Activated T-helper 9 cell treated with anti-CD3 and anti-CD28 coated beads, Interleukin-2, amount 50 U/mL, for 16 hours (primary cell): ENCODE data around the gene PTPRT.
"Not testable (repeated sequence)": the region's sequence is repeated elsewhere in the genome, so short reads cannot be mapped to it uniquely, and the experiment has no call there.

Experiments
- DNase-seq: peaks from one replicate; pipeline ENCODE4 v3.0.0-alpha.2; 2020; ENCODE audit warnings: low read depth

The PTPRT gene

DNA sequence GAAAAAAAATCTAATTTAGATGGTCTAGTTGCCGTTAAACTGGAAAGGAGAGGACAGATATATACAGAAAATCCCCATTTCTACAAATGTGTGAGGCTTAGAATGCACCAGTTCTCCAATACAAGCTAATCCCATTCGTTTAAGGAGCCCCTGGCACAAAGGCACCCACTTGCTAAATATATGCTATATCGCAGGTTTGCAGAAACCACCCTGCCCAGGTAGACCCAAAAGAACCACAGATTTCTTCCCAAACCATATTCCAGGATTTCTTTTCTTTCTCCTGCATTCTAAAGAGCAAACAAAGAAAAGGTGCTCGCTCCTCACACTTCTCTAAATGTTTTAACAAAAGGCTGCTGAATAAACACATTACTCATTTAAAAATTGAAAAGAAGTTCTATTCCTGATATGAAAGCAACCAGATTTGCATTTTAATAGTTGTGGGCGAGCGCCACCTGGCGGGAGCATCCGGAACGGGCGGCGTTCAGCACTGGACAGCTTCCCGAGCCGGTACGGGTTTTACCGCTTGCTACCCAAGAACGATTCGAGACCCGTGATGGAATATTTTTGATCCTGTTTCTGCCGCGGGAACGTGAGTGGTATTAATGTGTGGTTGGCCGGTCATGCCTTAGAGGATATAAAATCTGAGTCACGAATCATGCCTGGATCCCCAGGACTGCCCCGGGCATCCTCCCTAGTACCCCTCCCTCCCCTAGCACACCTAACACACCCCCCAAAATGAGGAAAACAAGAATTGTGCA lies 2.1 kb downstream of the PTPRT start:
- peak; percentile 7 for DNase-seq

DNA sequence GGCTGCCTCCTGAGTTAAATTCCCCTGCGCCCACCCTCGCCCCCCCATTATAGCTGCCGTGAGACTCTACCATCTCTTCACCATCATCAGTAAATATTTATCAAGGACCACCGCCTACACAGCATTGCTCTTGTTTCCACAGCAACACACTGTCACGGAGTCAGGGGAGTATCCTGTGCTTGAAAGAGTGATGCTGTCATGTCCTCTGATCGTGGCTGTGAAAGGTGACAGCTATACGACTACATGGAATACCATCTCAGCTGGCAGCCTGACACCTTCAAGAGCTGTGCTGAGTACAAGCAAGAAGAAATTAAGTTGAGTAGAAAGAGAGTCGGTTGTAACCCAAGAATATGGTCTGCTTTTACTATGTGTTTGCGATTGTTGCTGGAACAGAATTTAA lies 3.4 kb downstream of the PTPRT start:
- no peak for DNase-seq

DNA sequence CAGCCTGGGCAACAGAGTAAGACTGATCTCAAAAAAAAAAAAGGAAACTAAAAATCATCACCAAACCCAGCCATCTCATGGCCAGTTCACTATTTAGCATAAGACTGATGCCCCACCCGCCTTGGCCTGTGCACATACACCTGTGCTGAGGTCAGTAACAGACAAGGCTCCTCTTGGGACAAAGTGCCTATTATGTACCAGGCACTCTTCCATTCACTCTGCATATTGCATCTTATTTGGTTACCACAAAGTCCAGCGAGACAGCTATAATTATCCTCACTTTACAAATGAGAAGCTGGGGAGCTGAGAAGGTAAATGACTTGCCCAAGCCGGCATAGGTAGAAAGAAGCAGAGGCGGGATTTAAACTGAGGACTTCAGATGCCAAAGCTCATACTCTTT lies 3.8 kb downstream of the PTPRT start:
- DNase-seq = no peak

DNA sequence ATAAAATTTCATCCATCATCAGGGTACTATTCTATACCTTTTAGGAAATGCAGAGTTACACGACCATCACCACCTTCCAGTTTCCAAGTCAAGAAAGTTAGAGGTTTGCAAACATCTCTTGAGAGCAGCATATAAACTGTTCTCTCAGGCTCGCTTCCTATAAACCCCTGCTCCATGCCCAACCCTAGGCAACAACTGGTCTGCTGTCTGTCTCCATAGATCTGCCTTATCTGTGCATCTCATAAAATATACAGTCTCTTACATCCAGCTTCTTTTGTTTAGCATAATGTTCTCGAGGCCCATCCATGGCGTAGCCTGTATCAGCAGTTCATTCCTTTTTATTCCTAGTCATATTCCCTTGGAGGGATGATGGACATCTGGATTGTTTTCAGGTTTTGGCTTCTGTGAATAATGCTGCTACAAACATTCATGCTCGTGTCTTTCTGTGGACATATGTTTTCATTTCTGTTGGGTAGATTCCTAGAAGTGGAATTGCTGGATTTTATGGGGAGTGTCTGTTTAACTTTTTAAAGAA lies 6.1 kb downstream of the PTPRT start:
- DNase-seq = no peak

DNA sequence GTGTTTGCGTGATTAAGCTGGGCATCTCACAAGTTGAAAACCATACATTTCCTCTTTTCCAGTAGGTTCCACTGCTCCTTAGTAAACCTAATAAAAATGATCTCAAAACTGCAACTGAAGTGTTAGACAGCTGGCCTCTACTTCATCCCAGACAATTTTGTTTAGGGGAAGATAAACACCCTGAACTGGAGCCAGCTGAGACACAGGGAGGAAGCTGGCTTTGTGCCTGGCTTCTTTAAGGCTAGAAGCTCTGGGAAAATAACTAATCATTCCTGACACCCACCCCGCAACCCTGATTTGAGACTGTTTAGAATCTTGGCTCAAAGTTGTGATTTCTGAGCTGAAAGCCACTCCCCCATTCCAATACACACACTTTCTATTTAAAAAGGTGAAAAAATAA lies 11.6 kb downstream of the PTPRT start:
- no peak for DNase-seq

DNA sequence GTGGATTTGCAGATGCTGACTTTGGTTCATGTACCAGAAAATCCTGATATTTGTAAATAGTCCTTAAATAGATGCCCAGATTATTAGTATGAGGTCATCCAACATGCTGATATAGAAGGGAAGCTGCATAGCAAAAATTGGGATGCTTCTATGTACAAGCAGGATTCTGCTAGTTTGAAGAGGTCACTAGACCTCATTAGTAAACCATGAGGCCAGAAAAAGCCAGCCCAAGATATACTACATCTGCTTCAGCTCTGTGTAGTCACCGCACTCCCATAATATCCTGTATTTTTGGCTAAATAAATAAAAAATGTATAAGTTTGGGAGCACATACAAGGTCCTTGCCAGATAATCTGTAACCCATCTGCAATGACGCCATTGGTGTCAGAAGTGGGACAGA lies 13.0 kb downstream of the PTPRT start:
- DNase-seq = no peak

DNA sequence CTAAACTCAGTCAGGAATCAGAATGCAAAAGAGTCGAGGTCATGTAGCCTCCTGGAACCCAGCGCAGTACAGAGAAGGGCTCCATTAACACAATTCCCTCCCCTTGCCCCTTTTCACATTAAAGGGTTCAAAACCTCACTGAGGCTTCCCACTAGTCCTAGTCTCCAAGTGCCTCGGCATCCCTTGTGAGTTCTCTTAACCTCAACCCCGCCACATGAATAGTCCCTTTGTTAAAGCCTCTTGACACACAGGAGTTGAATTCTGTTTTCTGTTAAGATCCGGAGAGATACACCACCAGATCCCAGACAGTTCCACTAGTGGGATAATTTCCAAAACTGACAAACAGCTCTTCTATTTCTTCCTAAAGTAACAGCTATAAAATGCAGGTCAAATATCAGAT lies 17.8 kb downstream of the PTPRT start:
- no peak for DNase-seq

DNA sequence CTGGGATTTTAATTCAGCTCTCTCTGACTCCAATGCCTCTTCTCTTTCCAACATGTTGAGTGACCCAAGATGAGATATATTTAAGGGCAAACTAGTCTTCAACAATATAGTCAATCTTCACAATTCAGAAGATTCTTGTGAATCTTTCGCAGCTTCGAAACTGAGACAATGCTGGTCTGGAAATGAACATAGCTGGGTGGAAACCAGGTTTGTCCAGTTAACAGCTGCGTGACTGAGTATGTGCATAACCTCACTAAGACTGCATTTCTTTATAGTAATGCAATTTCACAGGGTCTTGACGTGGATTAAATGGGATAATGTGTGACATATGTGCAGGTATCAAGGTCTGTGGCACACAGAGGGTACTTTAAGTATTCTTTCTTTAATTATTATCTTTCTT lies 18.9 kb downstream of the PTPRT start:
- DNase-seq = no peak

DNA sequence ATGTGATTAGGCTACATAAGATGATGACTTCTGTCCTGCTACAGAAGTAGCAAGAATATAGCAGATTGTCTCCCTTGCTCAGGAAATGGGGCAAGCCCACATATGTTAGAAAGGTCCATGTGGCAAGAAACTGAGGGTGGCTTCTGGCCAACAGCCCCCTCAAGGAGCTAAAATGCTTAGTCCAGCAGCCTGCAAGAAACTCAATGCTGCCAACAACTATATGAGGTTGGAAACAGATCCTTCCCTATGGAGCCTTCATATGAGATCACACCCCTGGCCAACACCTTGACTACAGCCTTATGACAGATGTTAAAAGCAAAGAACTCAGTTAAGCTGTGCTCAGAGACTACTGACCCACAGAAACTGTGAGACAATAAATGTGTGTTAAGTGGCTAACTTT lies 22.1 kb downstream of the PTPRT start:
- DNase-seq = no peak

DNA sequence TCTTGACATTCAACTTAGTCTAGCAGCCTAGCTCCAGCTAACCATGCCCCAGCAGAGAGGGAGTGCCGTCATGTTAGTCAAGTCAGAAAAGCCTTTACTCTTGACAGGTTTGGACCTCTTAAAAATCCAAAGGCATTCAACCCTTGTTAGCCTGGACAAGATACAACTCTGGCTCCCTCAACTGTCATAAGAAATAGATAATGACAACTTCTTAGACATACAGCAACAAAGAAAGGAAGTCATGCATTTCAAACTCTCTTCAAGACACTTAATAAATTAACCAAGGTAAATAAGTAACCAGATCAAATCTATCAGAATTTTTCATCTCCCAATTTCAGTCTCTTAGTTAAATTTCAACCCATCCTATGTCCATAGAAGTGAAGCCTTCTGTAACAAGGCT lies 22.7 kb downstream of the PTPRT start:
- no peak for DNase-seq

DNA sequence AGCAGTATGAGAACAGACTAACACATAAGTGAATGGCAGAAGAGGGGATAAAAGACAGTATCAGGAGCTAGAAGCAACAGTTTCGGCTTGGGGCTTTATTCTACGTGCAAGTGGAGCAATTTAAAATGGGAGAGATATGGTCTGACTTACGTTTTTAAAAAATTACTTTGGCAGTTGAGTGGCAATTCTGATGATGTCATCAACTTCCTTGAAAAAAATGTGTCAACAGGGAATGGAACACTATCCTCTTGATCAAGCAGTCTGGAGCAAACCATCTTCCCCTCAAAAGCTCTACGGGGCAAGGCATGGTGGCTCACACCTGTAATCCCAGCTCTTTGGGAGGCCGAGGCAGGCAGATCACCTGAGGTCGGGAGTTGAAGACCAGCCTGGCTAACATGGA lies 24.1 kb downstream of the PTPRT start:
- no peak for DNase-seq

DNA sequence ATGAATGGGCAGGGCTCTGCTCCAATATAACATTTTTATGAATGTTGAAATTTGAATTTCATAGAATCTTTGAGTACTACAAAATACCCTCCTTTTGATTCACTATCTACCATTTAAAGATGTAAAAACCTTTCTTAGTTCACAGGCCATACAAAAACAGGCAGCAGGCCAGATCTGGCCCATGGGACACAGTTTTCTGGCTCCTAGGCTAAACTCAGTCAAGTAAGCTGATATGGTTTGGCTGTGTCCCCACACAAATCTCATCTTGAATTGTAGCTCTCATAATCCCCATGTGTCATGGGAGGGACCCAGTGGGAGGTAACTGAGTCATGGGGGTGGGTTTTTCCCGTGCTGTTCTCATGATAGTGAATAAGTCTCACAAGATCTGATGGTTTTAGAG lies 25.0 kb downstream of the PTPRT start:
- DNase-seq = not testable (repeated sequence)

DNA sequence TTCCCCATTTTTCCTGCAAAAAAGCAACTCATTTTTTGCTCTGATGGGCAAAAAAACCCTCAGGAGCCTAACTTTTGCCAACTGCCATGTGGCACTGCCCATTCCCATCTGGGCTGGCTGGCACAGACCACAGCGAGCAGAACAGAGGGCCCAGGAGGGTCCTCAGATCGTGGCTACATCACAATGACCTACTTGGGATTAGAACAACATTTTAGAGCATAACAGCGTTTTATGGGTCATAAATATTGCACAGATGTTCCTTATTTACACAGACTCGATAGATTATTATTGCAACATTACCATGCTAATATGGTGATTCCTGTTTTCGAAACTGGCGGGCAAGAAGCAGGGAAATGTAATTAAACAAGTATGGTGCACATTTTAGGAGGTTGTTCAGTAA lies 28.0 kb downstream of the PTPRT start:
- DNase-seq = no peak

DNA sequence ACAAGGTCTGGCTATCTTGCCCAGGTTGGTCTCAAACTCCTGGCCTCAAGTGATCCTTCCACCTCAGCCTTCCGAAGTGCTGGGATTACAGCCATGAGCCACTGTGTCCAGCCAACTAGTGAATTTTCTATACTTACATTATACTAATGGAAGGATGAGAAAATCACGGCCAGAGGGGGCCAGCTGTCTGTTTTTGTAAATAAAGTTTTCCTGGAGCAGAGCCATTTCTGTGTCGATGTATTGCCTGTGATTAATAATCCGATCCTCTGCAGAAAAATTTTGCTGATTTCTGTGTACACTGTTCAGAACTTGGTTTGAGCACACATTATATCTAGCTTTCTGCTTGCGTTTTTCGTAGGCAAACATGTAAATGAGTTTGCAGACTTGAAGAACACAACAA lies 28.8 kb downstream of the PTPRT start:
- DNase-seq = no peak

DNA sequence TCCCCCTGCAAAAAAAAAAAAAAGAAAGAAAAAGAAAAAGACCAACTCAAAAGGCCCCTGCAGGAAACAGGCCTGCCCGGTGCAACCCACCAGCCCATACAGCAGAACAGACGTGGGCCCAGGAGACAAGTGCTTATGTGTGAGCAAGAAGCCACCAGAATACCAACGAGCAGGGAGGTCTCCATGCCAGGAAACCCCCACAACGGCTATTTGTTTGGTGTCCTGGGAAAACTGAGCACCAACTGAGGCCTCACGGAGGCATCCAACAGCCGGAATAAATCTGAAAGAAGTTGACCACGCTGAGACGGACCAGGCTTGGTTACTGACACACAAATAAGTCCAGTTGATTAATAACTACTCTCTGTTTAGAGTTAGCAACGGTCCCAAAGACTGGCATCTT lies 29.7 kb downstream of the PTPRT start:
- DNase-seq = no peak

DNA sequence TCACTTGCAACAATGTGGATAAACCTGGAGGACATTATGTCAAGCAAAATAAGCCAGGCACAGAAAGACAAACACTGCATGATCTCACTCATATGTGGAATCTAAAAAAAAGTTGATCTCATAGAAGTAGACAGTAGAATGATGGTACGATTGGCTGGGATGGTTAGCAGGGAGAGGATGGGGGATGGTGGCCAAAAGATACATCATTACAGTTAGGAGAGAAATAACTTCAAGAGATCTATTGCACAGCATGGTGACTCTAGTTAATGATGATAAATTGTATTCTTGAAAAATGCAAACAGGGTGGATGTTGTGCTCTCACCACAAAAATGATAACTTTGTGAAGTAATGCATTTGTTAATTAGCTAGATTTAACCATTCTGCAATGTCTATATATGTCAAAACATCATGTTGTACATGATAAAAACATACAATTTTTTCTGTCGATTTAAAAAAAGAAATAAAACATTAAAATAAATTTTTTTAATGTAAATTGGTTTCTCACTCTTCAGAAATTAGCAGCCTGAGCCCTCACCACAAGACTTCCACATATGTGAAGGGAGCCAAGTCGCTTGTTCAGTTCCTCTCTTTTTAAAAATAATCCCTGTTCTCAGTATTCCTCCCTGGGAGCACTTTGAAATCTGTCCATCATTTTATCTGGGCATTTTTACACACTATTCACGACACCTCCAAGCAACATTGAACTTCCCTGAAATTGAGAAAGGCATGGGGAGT lies 34.2 kb downstream of the PTPRT start:
- no peak for DNase-seq

DNA sequence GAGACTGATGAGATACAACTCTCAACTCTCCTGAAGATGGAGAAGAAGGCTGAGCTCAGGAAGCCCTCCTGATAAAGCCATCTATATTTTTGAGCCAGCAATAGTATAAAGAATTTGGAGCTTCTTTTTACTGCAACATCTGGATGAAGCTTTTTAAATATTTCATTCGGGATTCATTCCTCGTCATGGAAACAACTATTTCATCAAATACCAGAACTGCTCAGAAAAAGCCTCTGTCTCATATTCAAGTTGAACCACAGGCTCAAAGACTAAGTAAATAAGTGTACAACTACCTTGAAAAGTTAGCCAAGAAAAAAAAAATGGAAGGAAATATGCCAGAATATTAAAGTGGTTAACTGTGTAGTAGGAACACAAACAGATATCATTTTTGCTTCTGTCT lies 37.8 kb downstream of the PTPRT start:
- no peak for DNase-seq

DNA sequence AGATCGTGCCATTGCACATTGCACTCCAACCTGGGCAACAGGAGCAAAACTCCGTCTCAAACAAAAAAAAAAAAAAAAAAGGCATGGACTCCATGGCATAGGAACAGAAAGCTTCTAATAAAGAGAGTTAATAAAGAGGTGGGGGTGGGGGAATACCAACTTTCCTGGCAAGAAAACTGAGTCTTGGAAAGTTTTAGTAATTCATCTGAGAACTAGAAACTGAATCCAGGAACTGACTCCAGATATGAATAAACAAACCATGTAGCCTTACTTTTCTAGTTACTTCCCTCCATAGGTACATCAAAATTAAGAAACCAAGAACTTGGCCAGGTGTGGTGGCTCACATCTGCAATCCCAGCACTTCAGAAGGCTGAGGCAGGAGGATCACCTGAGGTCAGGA lies 38.5 kb downstream of the PTPRT start:
- no peak for DNase-seq

DNA sequence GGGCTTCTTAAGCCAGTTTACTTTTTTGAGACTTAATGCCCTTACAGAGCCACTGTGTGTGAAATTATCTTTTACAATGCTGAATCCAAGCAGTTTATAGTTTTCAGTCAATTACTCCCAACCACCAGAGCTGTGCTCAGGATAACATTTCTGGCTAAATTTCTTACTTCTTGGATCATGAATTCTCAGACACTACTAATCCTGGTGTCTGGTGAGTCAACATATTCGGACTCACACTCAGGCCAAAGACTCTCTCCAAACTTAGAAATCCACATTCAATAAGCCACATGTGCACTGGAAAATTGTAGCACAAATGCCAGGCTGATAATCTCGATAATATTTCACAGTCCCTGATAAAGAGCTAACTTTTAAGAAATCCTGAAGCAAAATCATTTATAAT lies 49.0 kb downstream of the PTPRT start:
- no peak for DNase-seq

DNA sequence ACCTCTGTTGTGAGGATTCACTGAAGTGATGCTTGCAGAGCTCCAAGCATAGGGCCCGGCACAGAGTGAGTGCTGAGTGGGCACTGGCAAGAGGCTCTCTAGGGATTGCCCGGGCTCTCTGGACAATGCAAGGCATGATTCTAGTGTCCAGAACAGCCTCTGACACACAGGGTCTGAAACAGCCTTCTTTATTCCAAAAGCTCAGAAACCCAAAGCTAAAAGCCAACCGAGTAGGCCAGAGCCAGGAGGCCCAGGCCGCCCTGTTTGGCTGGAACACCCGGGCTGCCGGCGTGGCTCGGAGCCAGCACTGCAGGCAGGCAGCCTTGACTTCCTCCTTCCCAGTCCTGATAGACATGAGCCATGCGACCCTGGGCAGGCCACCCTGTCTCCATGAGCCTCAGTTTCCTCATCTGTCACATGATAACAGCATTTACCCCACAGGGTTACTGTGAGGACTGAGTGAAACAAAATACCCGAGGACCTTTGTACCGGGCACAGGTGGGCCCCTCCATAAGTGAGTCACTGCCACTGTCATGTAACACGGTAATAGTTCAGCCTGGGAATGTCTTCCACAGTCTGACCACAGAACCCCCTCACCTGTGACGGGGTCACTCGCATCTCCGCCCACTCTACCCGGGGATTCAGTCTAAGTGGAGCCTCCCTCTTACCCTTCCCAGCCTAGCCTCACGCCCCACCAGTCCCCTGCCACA lies 51.5 kb downstream of the PTPRT start:
- no peak for DNase-seq

DNA sequence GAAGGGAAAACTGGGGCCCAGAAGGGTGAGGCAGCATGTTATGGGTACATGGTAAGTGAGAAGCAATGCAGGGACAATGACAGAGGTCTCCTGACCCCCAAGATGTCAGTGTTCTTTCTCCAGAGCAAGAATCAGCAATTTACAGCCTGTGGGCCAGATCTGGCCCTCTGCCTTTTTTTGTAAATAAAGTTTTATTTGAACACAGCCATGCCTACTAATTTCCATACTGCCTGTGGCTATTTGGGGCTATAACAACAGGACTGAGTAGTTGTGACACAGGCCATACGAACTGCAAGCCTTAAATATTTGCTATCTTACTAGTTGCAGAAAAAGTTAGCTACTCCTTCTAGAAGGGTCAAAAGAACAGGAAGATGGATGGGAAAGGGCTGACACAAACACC lies 52.5 kb downstream of the PTPRT start:
- no peak for DNase-seq

DNA sequence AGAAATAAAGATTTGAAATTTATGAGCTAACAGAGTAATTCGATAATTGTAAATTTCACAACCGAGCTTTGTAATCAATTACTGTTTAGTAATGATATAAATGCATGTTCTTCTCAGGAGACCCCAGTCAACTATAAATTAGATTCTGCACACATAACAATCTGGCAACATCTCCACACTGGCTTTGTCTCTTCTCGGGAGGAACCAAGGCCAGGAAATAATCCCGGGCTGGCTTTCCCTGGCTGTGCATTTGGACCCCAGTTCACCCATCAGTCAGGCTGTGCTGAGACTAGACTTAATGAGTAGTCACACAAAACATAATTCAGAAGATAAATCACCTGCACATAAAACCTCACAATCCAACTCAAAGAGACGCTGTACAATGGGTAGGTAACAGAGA lies 65.5 kb downstream of the PTPRT start:
- no peak for DNase-seq

DNA sequence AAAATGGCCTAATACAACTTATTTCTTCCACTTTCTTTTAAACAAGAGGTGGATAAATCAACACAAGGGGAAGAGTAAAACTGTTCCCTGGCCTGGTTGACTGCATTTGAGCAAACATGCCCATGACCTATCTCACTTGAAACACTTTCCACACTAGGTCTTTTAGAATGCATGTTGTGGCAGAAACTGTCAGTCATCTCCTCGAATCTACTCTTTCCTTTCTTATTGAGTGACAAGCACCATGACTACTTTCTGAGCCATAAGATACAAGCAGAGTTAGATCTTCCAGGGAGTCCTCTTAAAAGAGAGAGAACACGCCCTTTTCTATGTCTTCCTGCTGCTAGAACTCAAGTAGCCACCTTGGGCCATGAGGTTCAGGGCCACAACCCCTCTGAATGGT lies 66.5 kb downstream of the PTPRT start:
- no peak for DNase-seq
